ENCODE data around the gene ZNF75A. TPM values are rescaled to one million over a fixed set of nuclear protein-coding genes. Genes with fewer than 3 reads are reported as not detected.

The ZNF75A gene
- total RNA-seq, 1 donor from 2014 or later = 23.5 TPM

DNA sequence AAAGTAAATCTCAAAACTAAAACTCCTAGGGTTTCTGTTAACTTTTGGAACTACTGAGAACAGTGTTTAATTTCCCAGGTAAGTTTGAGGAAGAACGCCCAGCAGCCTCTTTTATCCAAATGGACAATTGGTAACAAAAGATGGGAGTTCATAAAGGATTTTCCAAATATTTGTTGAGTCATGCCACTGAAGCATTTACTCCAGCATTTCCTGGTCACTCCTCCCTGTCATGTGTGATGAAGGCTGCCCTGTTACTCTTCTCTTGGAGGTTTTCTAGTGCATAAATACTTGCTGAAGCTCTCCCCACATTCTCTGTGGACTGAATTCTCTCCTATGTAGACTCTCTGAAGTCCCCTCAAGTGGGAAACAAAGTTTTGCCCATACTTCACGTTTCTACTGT is 16.5 kb downstream of the ZNF75A start:
- Histone ChIP-seq H3K9ac (ENCODE audit: low read depth in 1 of 3, low read length in 3 of 3) (no peak overlapping the region), H3K4me1 (ENCODE audit: control insufficient read depth in 3 of 3, insufficient read depth in 3 of 3, low read length in 3 of 3) (no peaks in the 10 kb centered on the region), H3K9me3 (ENCODE audit: control insufficient read depth in 3 of 3, low read length in 3 of 3) (peaks cover 36 to 61% (median 39%) of the 10 kb centered on the region in 3 donors), H3K36me3 (ENCODE audit: control insufficient read depth in 3 of 3, insufficient read depth in 3 of 3, low read length in 3 of 3) (peaks cover 15 to 25% (median 18%) of the 10 kb centered on the region in 3 donors), H3K27me3 (ENCODE audit: control insufficient read depth in 3 of 3, insufficient read depth in 3 of 3, low read length in 3 of 3) (no peaks in the 10 kb centered on the region), H3K4me3 (ENCODE audit: low read length in 3 of 3) (no peak overlapping the region), H3K27ac (ENCODE audit: low read depth, low read length) (no peak overlapping the region)

DNA sequence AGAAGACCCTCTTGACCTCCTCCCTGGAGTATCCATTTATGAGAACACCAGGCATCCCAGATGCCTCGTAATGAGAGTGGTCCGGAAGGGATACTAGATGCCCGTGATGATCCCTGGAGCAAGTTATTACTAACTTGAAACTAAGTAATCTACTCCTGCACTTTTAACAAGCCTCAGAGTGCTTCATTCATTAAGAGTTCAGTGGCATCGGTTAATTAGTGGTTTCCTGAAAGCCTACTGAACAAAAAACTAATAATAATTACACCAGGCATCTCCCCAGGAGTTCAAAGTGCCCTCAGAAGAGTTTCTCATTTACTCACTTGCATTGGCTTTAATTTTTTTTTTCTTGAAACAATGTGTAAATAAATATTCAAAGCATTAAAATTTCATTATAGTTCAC is 22.2 kb downstream of the ZNF75A start:
- Histone ChIP-seq H3K36me3 (ENCODE audit: control insufficient read depth in 3 of 3, insufficient read depth in 3 of 3, low read length in 3 of 3) (peaks cover 0 to 4% (median 0%) of the 10 kb centered on the region in 3 donors), H3K9ac (ENCODE audit: low read depth in 1 of 3, low read length in 3 of 3) (no peak overlapping the region), H3K4me3 (ENCODE audit: low read length in 3 of 3) (no peak overlapping the region), H3K9me3 (ENCODE audit: control insufficient read depth in 3 of 3, low read length in 3 of 3) (peaks cover 10 to 24% (median 10%) of the 10 kb centered on the region in 3 donors), H3K27ac (ENCODE audit: low read depth, low read length) (no peak overlapping the region), H3K27me3 (ENCODE audit: control insufficient read depth in 3 of 3, insufficient read depth in 3 of 3, low read length in 3 of 3) (no peaks in the 10 kb centered on the region), H3K4me1 (ENCODE audit: control insufficient read depth in 3 of 3, insufficient read depth in 3 of 3, low read length in 3 of 3) (no peaks in the 10 kb centered on the region)

DNA sequence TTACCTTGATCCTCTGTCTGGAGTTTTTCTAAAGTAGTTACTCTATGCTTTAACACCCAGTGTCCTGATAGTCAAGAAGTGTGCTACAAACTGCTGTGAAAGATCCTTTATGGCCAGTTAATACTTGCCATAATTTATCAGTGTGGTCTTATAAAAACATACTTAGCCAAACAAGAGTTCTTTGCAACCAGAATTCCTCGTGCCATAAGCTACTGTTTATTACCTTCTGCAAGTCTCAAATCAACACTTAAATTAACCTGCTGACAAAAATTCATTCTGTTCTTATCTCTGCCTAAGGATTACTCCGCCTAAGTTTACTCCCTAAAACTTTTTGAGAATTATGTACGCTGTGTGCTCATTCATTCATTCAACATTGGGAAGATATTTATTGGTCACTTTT is 22.8 kb downstream of the ZNF75A start:
- H3K36me3 ChIP-seq (ENCODE audit: control insufficient read depth in 3 of 3, insufficient read depth in 3 of 3, low read length in 3 of 3) = peaks cover 0 to 4% (median 0%) of the 10 kb centered on the region in 3 donors
- no peak overlapping the region for H3K9ac ChIP-seq (ENCODE audit: low read depth in 1 of 3, low read length in 3 of 3)
- no peak overlapping the region for H3K4me3 ChIP-seq (ENCODE audit: low read length in 3 of 3)
- peaks cover 8 to 25% (median 9%) of the 10 kb centered on the region in 3 donors for H3K9me3 ChIP-seq (ENCODE audit: control insufficient read depth in 3 of 3, low read length in 3 of 3)
- H3K27ac ChIP-seq (ENCODE audit: low read depth, low read length) = no peak overlapping the region
- H3K27me3 ChIP-seq (ENCODE audit: control insufficient read depth in 3 of 3, insufficient read depth in 3 of 3, low read length in 3 of 3) = no peaks in the 10 kb centered on the region
- no peaks in the 10 kb centered on the region for H3K4me1 ChIP-seq (ENCODE audit: control insufficient read depth in 3 of 3, insufficient read depth in 3 of 3, low read length in 3 of 3)

DNA sequence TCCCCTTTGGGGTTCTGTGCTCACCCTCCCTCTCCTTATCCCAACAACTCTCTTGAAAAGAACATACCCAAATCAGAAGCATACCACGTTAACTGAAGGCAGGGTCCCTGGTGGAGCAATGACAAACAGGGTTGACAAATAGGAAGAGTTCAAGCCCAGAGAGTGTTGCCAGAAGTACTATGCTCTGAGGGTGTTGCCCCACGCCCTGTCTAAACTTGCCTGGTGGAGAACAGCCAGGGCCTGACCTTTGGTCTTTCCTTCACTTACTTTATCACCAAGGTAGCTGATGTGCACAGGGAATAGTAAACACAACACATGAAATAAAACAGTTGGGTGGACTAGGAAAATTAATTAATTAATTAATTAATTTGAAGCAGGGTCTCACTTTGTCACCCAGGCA is 23.3 kb downstream of the ZNF75A start:
- peaks cover 5 to 24% (median 6%) of the 10 kb centered on the region in 3 donors for H3K9me3 ChIP-seq (ENCODE audit: control insufficient read depth in 3 of 3, low read length in 3 of 3)
- H3K4me3 ChIP-seq (ENCODE audit: low read length in 3 of 3) = no peak overlapping the region
- no peaks in the 10 kb centered on the region for H3K27me3 ChIP-seq (ENCODE audit: control insufficient read depth in 3 of 3, insufficient read depth in 3 of 3, low read length in 3 of 3)
- H3K4me1 ChIP-seq (ENCODE audit: control insufficient read depth in 3 of 3, insufficient read depth in 3 of 3, low read length in 3 of 3) = no peaks in the 10 kb centered on the region
- peaks cover 0 to 4% (median 0%) of the 10 kb centered on the region in 3 donors for H3K36me3 ChIP-seq (ENCODE audit: control insufficient read depth in 3 of 3, insufficient read depth in 3 of 3, low read length in 3 of 3)
- H3K27ac ChIP-seq (ENCODE audit: low read depth, low read length) = no peak overlapping the region
- H3K9ac ChIP-seq (ENCODE audit: low read depth in 1 of 3, low read length in 3 of 3) = no peak overlapping the region

DNA sequence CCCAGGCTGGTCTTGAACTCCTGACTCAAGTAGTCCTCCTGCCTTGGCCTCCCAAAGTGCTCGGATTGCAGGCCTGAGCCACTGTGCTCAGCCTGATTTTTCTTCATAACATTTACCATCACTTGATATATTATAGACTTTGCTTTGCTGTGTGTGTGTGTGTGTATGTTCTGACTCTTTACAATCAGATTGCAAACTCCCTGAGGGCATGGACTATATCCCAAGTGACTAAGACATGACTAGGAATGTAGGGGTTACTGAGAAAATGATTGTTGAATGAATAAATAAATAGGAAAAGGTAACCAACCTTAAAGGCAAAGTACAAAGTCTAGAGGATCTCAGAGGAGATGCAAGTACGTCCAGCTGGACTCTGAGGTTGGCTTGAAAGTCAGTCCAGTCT is 40.7 kb downstream of the ZNF75A start:
- H3K4me1 ChIP-seq (ENCODE audit: control insufficient read depth in 3 of 3, insufficient read depth in 3 of 3, low read length in 3 of 3) = no peaks in the 10 kb centered on the region
- H3K36me3 ChIP-seq (ENCODE audit: control insufficient read depth in 3 of 3, insufficient read depth in 3 of 3, low read length in 3 of 3) = no peaks in the 10 kb centered on the region
- H3K4me3 ChIP-seq (ENCODE audit: low read length in 3 of 3) = no peak overlapping the region
- no peaks in the 10 kb centered on the region for H3K9me3 ChIP-seq (ENCODE audit: control insufficient read depth in 3 of 3, low read length in 3 of 3)
- H3K9ac ChIP-seq (ENCODE audit: low read depth in 1 of 3, low read length in 3 of 3) = no peak overlapping the region
- no peaks in the 10 kb centered on the region for H3K27me3 ChIP-seq (ENCODE audit: control insufficient read depth in 3 of 3, insufficient read depth in 3 of 3, low read length in 3 of 3)
- H3K27ac ChIP-seq (ENCODE audit: low read depth, low read length) = no peak overlapping the region

DNA sequence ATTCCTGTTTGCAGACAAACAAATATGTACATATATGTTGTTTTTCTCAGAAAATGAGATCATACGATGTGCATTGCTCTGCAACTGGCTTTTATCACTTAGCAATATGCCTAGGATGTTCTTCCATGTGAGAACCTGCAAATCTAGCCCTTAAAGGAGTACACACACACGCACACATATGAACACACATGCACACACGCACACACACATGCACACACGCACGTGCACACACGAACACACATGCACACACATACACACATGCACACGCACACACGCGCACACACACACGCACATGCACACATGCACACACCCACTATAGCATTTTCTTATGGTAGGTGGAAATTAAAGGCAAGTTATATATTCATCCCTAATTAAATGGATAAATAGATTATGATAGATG is 42.3 kb downstream of the ZNF75A start:
- Histone ChIP-seq H3K4me1 (ENCODE audit: control insufficient read depth in 3 of 3, insufficient read depth in 3 of 3, low read length in 3 of 3) (no peaks in the 10 kb centered on the region), H3K4me3 (ENCODE audit: low read length in 3 of 3) (no peak overlapping the region), H3K27ac (ENCODE audit: low read depth, low read length) (no peak overlapping the region), H3K36me3 (ENCODE audit: control insufficient read depth in 3 of 3, insufficient read depth in 3 of 3, low read length in 3 of 3) (no peaks in the 10 kb centered on the region), H3K9ac (ENCODE audit: low read depth in 1 of 3, low read length in 3 of 3) (no peak overlapping the region), H3K9me3 (ENCODE audit: control insufficient read depth in 3 of 3, low read length in 3 of 3) (no peaks in the 10 kb centered on the region), H3K27me3 (ENCODE audit: control insufficient read depth in 3 of 3, insufficient read depth in 3 of 3, low read length in 3 of 3) (no peaks in the 10 kb centered on the region)

DNA sequence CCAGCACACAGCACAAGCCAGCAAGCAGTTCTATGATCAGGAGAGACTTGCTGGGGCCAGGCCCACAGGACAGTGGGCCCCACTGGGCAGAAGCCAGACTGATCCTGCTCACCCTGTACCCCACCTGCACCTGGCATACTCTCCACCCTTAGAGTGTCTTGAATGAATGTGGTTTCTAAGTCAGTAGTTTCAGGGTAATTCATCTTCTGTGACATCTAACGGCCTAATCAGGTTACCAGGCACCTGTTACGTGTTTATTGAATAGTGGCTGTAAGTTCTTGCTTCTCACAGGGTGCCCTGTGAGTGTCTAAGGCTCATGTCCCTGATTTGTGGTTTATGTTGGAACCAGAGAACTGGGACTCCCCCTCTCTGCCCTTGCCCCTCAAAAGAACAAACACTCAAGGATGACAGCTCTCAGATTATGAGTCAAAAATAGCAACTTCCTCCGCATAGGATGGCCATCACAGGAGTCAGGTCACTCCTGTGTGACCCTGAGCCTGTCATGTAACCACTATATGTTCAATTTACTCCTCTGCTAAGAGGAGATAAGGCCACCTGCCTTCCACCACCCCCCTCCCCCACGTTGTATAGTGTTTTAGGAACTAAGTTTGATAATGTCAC is 43.4 kb downstream of the ZNF75A start:
- Histone ChIP-seq H3K36me3 (ENCODE audit: control insufficient read depth in 3 of 3, insufficient read depth in 3 of 3, low read length in 3 of 3) (no peaks in the 10 kb centered on the region), H3K27ac (ENCODE audit: low read depth, low read length) (no peak overlapping the region), H3K27me3 (ENCODE audit: control insufficient read depth in 3 of 3, insufficient read depth in 3 of 3, low read length in 3 of 3) (no peaks in the 10 kb centered on the region), H3K4me1 (ENCODE audit: control insufficient read depth in 3 of 3, insufficient read depth in 3 of 3, low read length in 3 of 3) (no peaks in the 10 kb centered on the region), H3K4me3 (ENCODE audit: low read length in 3 of 3) (no peak overlapping the region), H3K9ac (ENCODE audit: low read depth in 1 of 3, low read length in 3 of 3) (no peak overlapping the region), H3K9me3 (ENCODE audit: control insufficient read depth in 3 of 3, low read length in 3 of 3) (no peaks in the 10 kb centered on the region)

DNA sequence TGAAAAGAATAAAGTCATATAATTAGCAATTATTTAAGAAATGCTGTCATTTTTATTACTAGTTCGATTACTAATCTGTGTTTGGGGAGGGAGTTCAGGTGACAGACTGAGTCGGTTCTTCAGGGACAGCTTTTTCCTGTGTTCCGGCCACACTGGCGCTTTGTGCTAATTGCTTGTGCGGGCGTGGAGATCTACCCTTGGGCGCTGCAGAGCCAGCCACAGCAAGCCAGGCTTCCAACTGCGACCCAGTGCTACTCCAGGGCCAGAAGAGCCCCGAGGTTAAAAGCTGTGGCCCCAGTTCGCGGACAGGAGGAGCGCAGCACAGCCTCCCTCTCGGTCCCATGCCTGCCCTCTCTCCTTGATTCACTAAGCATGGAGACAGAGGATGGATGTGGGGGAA is 43.9 kb downstream of the ZNF75A start:
- H3K27ac ChIP-seq (ENCODE audit: low read depth, low read length) = no peak overlapping the region
- no peaks in the 10 kb centered on the region for H3K9me3 ChIP-seq (ENCODE audit: control insufficient read depth in 3 of 3, low read length in 3 of 3)
- no peak overlapping the region for H3K4me3 ChIP-seq (ENCODE audit: low read length in 3 of 3)
- no peaks in the 10 kb centered on the region for H3K27me3 ChIP-seq (ENCODE audit: control insufficient read depth in 3 of 3, insufficient read depth in 3 of 3, low read length in 3 of 3)
- no peaks in the 10 kb centered on the region for H3K36me3 ChIP-seq (ENCODE audit: control insufficient read depth in 3 of 3, insufficient read depth in 3 of 3, low read length in 3 of 3)
- no peak overlapping the region for H3K9ac ChIP-seq (ENCODE audit: low read depth in 1 of 3, low read length in 3 of 3)
- no peaks in the 10 kb centered on the region for H3K4me1 ChIP-seq (ENCODE audit: control insufficient read depth in 3 of 3, insufficient read depth in 3 of 3, low read length in 3 of 3)

- H3K9me3 ChIP-seq (ENCODE audit: control insufficient read depth in 3 of 3, low read length in 3 of 3) = peaks cover 0 to 8% (median 5%) of the 10 kb centered on the region in 3 donors
- H3K4me3 ChIP-seq (ENCODE audit: low read length in 3 of 3) = peak within 1 kb of the TSS in 1 of 3 donors; percentile 4
- no peak within 1 kb of the TSS for H3K27ac ChIP-seq (ENCODE audit: low read depth, low read length)
- H3K4me1 ChIP-seq (ENCODE audit: control insufficient read depth in 3 of 3, insufficient read depth in 3 of 3, low read length in 3 of 3) = no peaks in the 10 kb centered on the region
- no peaks in the 10 kb centered on the region for H3K27me3 ChIP-seq (ENCODE audit: control insufficient read depth in 3 of 3, insufficient read depth in 3 of 3, low read length in 3 of 3)
- no peak within 1 kb of the TSS for H3K9ac ChIP-seq (ENCODE audit: low read depth in 1 of 3, low read length in 3 of 3)
- H3K36me3 ChIP-seq (ENCODE audit: control insufficient read depth in 3 of 3, insufficient read depth in 3 of 3, low read length in 3 of 3) = peaks cover 0 to 6% (median 0%) of the 10 kb centered on the region in 3 donors
Measured at GRCh38 chr16:3355589-3355988, 50.3 kb downstream of the ZNF75A start, which contains the start of gene OR2C1. OR2C1 (plus strand) TSS chr16:3355889; CDS start chr16:3355941, 52 bp downstream.

- no peak overlapping the region for H3K9ac ChIP-seq (ENCODE audit: low read depth in 1 of 3, low read length in 3 of 3)
- H3K4me1 ChIP-seq (ENCODE audit: control insufficient read depth in 3 of 3, insufficient read depth in 3 of 3, low read length in 3 of 3) = no peaks in the 10 kb centered on the region
- peaks cover 0 to 8% (median 5%) of the 10 kb centered on the region in 3 donors for H3K9me3 ChIP-seq (ENCODE audit: control insufficient read depth in 3 of 3, low read length in 3 of 3)
- no peak overlapping the region for H3K27ac ChIP-seq (ENCODE audit: low read depth, low read length)
- H3K4me3 ChIP-seq (ENCODE audit: low read length in 3 of 3) = peak overlapping the region in 1 of 3 donors; percentile 4
- H3K36me3 ChIP-seq (ENCODE audit: control insufficient read depth in 3 of 3, insufficient read depth in 3 of 3, low read length in 3 of 3) = peaks cover 0 to 6% (median 0%) of the 10 kb centered on the region in 3 donors
- peaks cover 0 to 1% (median 0%) of the 10 kb centered on the region in 3 donors for H3K27me3 ChIP-seq (ENCODE audit: control insufficient read depth in 3 of 3, insufficient read depth in 3 of 3, low read length in 3 of 3)
Measured at GRCh38 chr16:3356118-3356517, 50.8 kb downstream of the ZNF75A start.
